Breast epithelium (tissue), 4 donors: ENCODE results near the gene FICD. TPM values are rescaled to one million over a fixed set of nuclear protein-coding genes. Genes with fewer than 3 reads are reported as not detected.
"Not testable (repeated sequence)": the region's sequence is repeated elsewhere in the genome, so short reads cannot be mapped to it uniquely, and the experiment has no call there.

ENCODE experiments used
- DNase-seq, 2 donors: peaks; one replicate each; pipeline ENCODE4 v3.0.0-alpha.2; 2019; ENCODE audit warnings: low spot score in 2 of 2
- H3K27ac ChIP-seq, 2 donors: fragments of 200-600 bp; sonication (generic) in 1 of 2; one replicate each; pipeline ENCODE4 v1.5.1; 2016 to 2019; ENCODE audit warnings: mild to moderate bottlenecking in 1 of 2
- H3K27me3 ChIP-seq, 2 donors: fragments of 200-600 bp; sonication (generic) in 1 of 2; one replicate each; pipeline versions ENCODE4 v1.5.1 to v1.6.0; 2017 to 2019; ENCODE audit warnings: control low read depth in 1 of 2, mild to moderate bottlenecking in 1 of 2
- H3K36me3 ChIP-seq: fragments of 200-600 bp; one replicate; pipeline ENCODE4 v1.5.1; 2019
- H3K4me1 ChIP-seq, 2 donors: fragments of 200-600 bp; sonication (generic); one replicate each; pipeline ENCODE4 v1.5.1; 2016 to 2019; ENCODE audit warnings: control low read depth in 1 of 2
- H3K4me3 ChIP-seq, 3 donors: fragments of 200-600 bp; sonication (generic); 1 replicate in 2 of 3; 2 replicates in 1 of 3; pipeline ENCODE4 v1.5.1; 2016 to 2019; ENCODE audit warnings: mild to moderate bottlenecking in 3 of 3, moderate library complexity in 2 of 3
- H3K9me3 ChIP-seq, 2 donors: fragments of 200-600 bp; sonication (generic) in 1 of 2; one replicate each; pipeline ENCODE4 v1.5.1; 2016 to 2019; ENCODE audit warnings: control low read depth in 1 of 2
- CTCF ChIP-seq, 3 donors: fragments of 450-650 bp; IDR thresholded peaks; one replicate each; pipeline ENCODE4 v1.5.1; 2016 to 2017; ENCODE audit warnings: antibody characterized with exemption in 3 of 3, mild to moderate bottlenecking in 3 of 3, moderate library complexity in 3 of 3
- POLR2A ChIP-seq: fragments of 450-650 bp; IDR thresholded peaks from one replicate; pipeline ENCODE4 v1.6.1; 2016; ENCODE audit warnings: antibody characterized with exemption, mild to moderate bottlenecking, moderate library complexity
- POLR2AphosphoS5 ChIP-seq, 3 donors: sonication (generic); formaldehyde crosslinking; IDR thresholded peaks; one replicate each; pipeline ENCODE4 v1.6.1; 2017; ENCODE audit warnings: antibody characterized with exemption in 3 of 3
- intact Hi-C: fragments of 100-400 bp; cut with DNase I; formaldehyde crosslinking; loops from one replicate; pipeline ENCODE4 v1.15.1; 2023; ENCODE audit warnings: low total_unique reads
- total RNA-seq, 3 donors: library from RNA; depleted of rRNA; stranded (reverse); fragments of >200 nt; gene quantifications; one replicate each; pipeline ENCODE4 v1.1.0, GENCODE V29; 2016

FICD gene
- total RNA-seq, 3 donors from 2014 or later = 7.0 to 8.5 (median 8.0) TPM

DNA sequence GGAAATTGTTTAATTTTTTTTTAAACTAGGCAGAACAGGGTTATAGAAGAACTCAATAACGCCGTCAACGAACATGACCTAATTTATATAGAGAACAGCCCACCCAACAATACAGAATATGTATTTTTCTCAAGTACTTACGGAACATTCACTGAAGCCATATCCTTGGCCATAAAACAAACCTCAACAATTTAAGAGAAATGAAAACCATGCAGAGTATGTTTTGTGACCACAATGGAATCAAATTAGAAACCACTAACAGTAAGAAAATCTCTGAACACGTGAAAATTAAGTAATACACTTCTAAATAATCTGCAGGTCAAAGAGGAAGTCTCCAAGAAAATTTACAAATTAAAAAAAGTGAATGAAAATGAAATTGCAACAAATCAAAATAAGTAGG lies 36.5 kb downstream of the FICD start:
- DNase-seq = no peak
- no peaks in the 10 kb centered on the region for H3K4me1 ChIP-seq
- TF ChIP-seq POLR2A = no peak
- no peak overlapping the region for H3K27ac ChIP-seq
- H3K27me3 ChIP-seq = no peaks in the 10 kb centered on the region
- H3K4me3 ChIP-seq = no peak overlapping the region
- H3K36me3 ChIP-seq = no peaks in the 10 kb centered on the region
- H3K9me3 ChIP-seq = no peaks in the 10 kb centered on the region
- intact Hi-C loops = no loop called here

- Histone ChIP-seq H3K27me3 (no peaks in the 10 kb centered on the region), H3K27ac (no peak overlapping the region), H3K36me3 (no peaks in the 10 kb centered on the region), H3K9me3 (no peaks in the 10 kb centered on the region), H3K4me1 (no peaks in the 10 kb centered on the region), H3K4me3 (no peak overlapping the region)
- intact Hi-C loops = no loop called here
- DNase-seq = no peak
- TF ChIP-seq CTCF (IDR thresholded peaks at IDR 0.05) (no peak), POLR2AphosphoS5 (IDR thresholded peaks at IDR 0.05) (no peak), POLR2A (no peak)
Measured at GRCh38 chr12:108553799-108554198, 38.7 kb downstream of the FICD start.

DNA sequence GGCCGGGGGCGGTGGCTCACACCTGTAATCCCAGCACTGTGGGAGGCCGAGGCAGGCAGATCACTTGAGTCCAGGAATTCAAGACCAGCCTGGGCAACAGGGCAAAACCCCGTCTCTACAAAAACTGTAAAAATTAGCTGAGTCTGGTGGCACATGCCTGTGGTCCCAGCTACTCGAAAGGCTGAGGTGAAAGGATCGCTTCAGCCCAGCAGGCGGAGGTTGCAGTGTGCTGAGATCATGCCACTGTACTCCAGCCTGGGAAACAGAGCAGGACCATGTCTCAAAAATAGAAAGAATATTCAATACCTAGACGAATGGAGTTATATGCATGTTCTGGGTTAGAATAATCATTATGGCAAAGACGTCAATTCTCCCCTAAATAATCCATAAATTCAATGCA lies 40.3 kb downstream of the FICD start:
- H3K9me3 ChIP-seq, H3K4me1 ChIP-seq, H3K4me3 ChIP-seq, H3K27ac ChIP-seq, H3K36me3 ChIP-seq, H3K27me3 ChIP-seq, intact Hi-C loops, DNase-seq: not testable (repeated sequence)

GRCh38 chr12:108559007-108559655 lies 44.1 kb downstream of the FICD start:
- Histone ChIP-seq H3K4me1 (peaks cover 0 to 6% of the 10 kb centered on the region in 2 donors), H3K27me3 (no peaks in the 10 kb centered on the region), H3K4me3 (peak overlapping the region in 1 of 3 donors; percentile 93), H3K36me3 (no peaks in the 10 kb centered on the region), H3K9me3 (no peaks in the 10 kb centered on the region), H3K27ac (no peak overlapping the region)
- TF ChIP-seq POLR2A (no peak), CTCF (IDR thresholded peaks at IDR 0.05) (no peak), POLR2AphosphoS5 (IDR thresholded peaks at IDR 0.05) (no peak)
- intact Hi-C loops = no loop called here
- no peak for DNase-seq

DNA sequence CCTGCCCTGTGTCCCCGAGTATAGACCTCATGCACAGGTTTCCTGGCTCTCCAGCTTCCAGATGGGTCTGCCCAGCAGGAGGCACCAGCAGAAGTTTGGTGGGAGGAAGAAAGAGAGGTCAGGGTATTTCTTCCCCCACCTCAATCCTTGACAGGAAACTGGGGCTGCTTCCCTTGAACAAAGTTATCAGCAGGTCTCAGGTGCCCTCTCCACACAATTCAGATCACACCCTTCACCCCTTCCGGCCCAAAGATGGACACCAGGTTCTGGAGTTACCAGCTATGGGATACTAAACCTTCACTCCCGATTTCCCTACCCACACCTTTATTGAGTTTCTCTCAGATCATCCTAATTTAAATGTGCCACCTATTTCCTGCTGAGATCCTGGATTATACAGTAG lies 44.7 kb downstream of the FICD start:
- H3K4me3 ChIP-seq = peak overlapping the region in 2 of 3 donors; percentile 93 to 100
- no peak for TF ChIP-seq POLR2AphosphoS5 (IDR thresholded peaks at IDR 0.05)
- no peak for TF ChIP-seq CTCF (IDR thresholded peaks at IDR 0.05)
- no peak for TF ChIP-seq POLR2A
- no peak overlapping the region for H3K27ac ChIP-seq
- intact Hi-C loops = loop anchor here (5.0 to 10.0 kb wide), 2 partner anchors 245 to 533 kb away; partner anchors contain the start of gene ALKBH2
- H3K27me3 ChIP-seq = no peaks in the 10 kb centered on the region
- DNase-seq = no peak
- H3K9me3 ChIP-seq = no peaks in the 10 kb centered on the region
- H3K4me1 ChIP-seq = peaks cover 0 to 6% of the 10 kb centered on the region in 2 donors
- no peaks in the 10 kb centered on the region for H3K36me3 ChIP-seq

DNA sequence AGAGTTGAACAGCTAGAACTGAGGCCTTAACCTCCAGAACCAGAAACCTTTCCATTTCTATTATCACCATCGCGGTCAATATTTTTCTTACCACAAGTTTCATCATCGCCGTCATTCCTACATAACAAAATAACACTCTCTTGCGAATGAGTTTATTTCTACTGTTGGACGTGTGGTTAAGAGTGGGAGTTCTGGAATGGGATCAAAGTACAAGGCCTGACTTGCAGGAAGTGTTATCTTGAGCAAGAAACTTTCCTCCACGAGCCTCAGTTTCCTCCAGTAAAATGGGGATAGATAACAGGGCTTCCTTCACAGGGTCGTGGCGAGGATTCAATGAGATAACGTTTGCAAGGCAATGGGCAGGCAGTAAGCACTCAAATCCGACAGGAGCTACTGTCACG lies 45.2 kb downstream of the FICD start:
- no peaks in the 10 kb centered on the region for H3K9me3 ChIP-seq
- DNase-seq = no peak
- H3K36me3 ChIP-seq = no peaks in the 10 kb centered on the region
- peak overlapping the region; percentile 93 to 100 (median 98) for H3K4me3 ChIP-seq
- H3K27me3 ChIP-seq = no peaks in the 10 kb centered on the region
- peak overlapping the region; percentile 91 to 95 for H3K27ac ChIP-seq
- peaks cover 0 to 6% of the 10 kb centered on the region in 2 donors for H3K4me1 ChIP-seq
- intact Hi-C loops = loop anchor here (5.0 to 10.0 kb wide), 2 partner anchors 244 to 532 kb away; partner anchors contain the start of gene ALKBH2
- no peak for TF ChIP-seq CTCF (IDR thresholded peaks at IDR 0.05)
- TF ChIP-seq POLR2A = no peak
- no peak for TF ChIP-seq POLR2AphosphoS5 (IDR thresholded peaks at IDR 0.05)
